Right atrium auricular region (tissue), 2 donors: ENCODE data around the gene DDX56. TPM values are rescaled to one million over a fixed set of nuclear protein-coding genes. Genes with fewer than 3 reads are reported as not detected.

Source experiments
- DNase-seq: peaks from one replicate; pipeline ENCODE4 v3.0.0-alpha.2; 2019; ENCODE audit warnings: low spot score
- H3K27ac ChIP-seq, 2 donors: fragments of 200-600 bp; sonication (generic); 1 replicate in 1 of 2; 2 replicates in 1 of 2; pipeline ENCODE4 v1.5.1; 2016 to 2019
- H3K27me3 ChIP-seq, 2 donors: fragments of 200-600 bp; sonication (generic); one replicate each; pipeline versions ENCODE4 v1.5.1 to v1.6.0; 2017 to 2019
- H3K36me3 ChIP-seq: fragments of 200-600 bp; sonication (generic); one replicate; pipeline ENCODE4 v1.5.1; 2016
- H3K4me1 ChIP-seq, 2 donors: fragments of 200-600 bp; sonication (generic); one replicate each; pipeline versions ENCODE4 v1.5.1 to v1.6.0; 2017 to 2019
- H3K4me3 ChIP-seq, 2 donors: fragments of 200-600 bp; sonication (generic); 1 replicate in 1 of 2; 2 replicates in 1 of 2; pipeline ENCODE4 v1.5.1; 2017 to 2019; ENCODE audit warnings: mild to moderate bottlenecking in 1 of 2, moderate library complexity in 1 of 2
- H3K9me3 ChIP-seq, 2 donors: fragments of 200-600 bp; sonication (generic); one replicate each; pipeline ENCODE4 v1.5.1; 2019
- CTCF ChIP-seq, 2 donors: fragments of 200-600 bp; sonication (generic); IDR thresholded peaks; one replicate each; pipeline ENCODE4 v1.5.1; 2019; ENCODE audit warnings: antibody characterized with exemption in 2 of 2
- total RNA-seq, 2 donors: library from RNA; depleted of rRNA; stranded (reverse); fragments of >200 nt; gene quantifications; one replicate each; pipeline ENCODE4 v1.1.0, GENCODE V29; 2016

Gene DDX56
- total RNA-seq, 2 donors from 2014 or later, result 24.4 to 28.1 TPM

GRCh38 chr7:44536090-44536489 is 37.6 kb downstream of the DDX56 start:
- no peak overlapping the region for H3K4me3 ChIP-seq
- H3K4me1 ChIP-seq, result no peaks in the 10 kb centered on the region
- DNase-seq, result no peak
- H3K27me3 ChIP-seq, result no peaks in the 10 kb centered on the region
- H3K27ac ChIP-seq, result no peak overlapping the region
- H3K36me3 ChIP-seq, result no peaks in the 10 kb centered on the region
- no peaks in the 10 kb centered on the region for H3K9me3 ChIP-seq
- no peak for TF ChIP-seq CTCF (IDR thresholded peaks at IDR 0.05)

DNA sequence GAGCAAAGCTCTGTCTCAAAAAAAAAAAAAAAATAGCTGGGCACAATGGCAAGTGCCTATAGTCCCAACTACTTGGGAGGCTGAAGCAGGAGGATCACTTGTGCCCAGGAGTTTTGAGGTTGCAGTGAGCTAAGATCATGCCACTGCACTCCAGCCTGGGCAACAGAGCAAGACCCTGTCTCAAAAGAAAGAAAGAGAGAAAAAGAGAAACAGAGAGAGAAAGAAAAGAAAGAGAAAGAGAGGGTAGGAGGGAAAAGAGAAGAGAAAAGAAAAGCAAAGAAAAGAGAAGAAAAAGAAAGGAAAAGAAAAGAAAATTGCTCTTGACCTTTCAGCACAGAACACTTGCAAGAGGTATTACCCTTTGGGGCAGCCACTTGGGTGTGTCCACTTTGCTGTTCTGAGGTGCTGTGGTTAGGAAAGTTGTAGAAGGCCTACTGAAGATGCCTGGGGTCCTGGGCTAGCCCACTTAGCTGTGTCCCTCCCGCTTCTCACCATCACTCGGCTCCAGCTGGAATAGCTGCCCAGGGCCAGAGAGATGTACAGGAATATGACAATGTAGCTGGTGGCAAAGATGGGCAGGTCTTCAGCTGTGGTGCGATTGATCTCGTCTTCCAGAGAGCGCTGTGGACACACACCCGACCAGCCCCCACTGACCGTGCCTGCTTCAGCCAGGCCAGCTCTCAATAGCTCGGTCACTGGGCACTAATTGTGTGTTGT is 38.2 kb downstream of the DDX56 start:
- no peaks in the 10 kb centered on the region for H3K9me3 ChIP-seq
- H3K4me1 ChIP-seq, result no peaks in the 10 kb centered on the region
- H3K36me3 ChIP-seq, result no peaks in the 10 kb centered on the region
- no peak overlapping the region for H3K27ac ChIP-seq
- TF ChIP-seq CTCF (IDR thresholded peaks at IDR 0.05), result no peak
- no peak for DNase-seq
- no peaks in the 10 kb centered on the region for H3K27me3 ChIP-seq
- H3K4me3 ChIP-seq, result no peak overlapping the region

DNA sequence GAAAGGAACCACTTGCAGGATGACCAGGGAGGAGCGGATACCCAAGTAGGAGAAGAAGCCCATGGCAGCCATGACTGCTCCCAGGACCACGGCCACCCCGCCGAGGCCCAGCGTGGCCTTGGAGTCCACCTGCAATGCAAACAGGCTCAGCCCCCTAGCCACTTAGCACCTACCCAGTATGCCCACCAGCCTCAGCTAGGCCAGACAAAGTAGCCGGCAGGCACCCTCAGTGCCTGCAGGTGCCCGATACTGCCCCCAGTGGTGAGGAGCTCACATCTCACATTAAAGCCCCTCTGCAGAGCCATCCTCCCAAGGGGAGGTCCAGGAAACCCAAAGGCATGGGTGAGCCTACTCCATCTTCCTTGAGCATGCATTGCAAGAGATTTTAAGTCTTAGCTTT is 39.2 kb downstream of the DDX56 start:
- no peak overlapping the region for H3K4me3 ChIP-seq
- no peak for DNase-seq
- peak in 1 of 2 donors; percentile 63 for TF ChIP-seq CTCF (IDR thresholded peaks at IDR 0.05)
- no peaks in the 10 kb centered on the region for H3K9me3 ChIP-seq
- no peaks in the 10 kb centered on the region for H3K27me3 ChIP-seq
- H3K36me3 ChIP-seq, result no peaks in the 10 kb centered on the region
- H3K27ac ChIP-seq, result no peak overlapping the region
- H3K4me1 ChIP-seq, result no peaks in the 10 kb centered on the region

DNA sequence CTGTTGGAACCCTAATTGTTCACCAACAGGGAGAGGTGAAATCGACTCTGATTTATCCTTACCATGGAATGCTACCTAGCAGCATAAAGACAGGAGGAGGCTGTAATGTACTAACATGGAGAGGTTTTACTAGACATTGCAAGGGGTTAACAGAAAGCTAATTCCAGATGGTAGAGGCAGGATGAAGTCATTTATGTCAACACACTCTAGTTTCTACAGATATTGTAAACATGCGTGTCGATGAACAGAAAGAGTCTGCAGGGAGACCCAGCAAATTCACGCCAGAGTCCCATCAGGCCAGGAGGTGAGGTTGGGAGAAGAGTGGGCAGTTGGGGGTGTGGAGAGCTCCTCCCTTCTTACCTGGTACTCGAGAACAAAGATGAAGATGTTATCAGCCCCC is 39.6 kb downstream of the DDX56 start:
- Histone ChIP-seq H3K27ac (no peak overlapping the region), H3K9me3 (no peaks in the 10 kb centered on the region), H3K4me3 (no peak overlapping the region), H3K27me3 (no peaks in the 10 kb centered on the region), H3K4me1 (no peaks in the 10 kb centered on the region), H3K36me3 (no peaks in the 10 kb centered on the region)
- DNase-seq, result no peak
- no peak for TF ChIP-seq CTCF (IDR thresholded peaks at IDR 0.05)

DNA sequence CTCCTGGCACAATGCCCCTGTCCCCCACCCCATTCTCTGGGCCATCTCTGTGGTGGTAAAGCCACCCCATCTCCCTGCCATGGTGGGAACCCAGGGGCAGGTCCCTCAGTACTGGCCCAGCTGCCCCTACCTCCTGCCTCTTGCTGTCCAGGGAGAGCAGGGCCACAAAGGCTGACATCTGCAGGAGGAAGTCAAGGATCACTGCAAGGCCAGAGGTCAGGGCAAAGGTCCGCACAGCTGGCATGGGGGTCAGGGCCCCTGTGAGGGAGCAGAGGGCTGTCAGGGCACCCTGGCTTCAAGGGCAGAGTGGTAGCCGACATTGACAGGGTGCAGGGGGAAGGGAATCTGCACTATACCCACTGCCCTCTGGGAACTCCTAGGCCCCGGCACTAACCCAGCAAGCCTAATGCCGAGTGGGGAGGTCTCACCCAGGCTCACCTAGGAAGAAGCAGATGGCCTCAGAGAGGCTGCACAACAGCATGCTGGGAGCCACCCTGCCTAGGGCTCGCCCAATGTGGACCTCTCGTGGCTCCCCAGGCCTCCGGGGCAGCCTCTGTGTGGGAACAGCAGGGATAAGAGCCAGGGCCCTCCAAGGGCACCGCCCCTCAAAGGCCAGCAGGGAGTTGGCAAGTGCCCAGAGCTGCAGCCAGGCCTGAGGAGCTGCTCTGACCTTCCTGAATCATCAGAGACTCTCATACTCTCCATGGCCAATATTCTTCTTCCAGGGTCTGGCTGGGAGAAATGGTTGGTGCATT is 40.2 kb downstream of the DDX56 start:
- no peak overlapping the region for H3K4me3 ChIP-seq
- DNase-seq, result no peak
- H3K4me1 ChIP-seq, result no peaks in the 10 kb centered on the region
- no peak overlapping the region for H3K27ac ChIP-seq
- no peaks in the 10 kb centered on the region for H3K27me3 ChIP-seq
- H3K9me3 ChIP-seq, result no peaks in the 10 kb centered on the region
- no peak for TF ChIP-seq CTCF (IDR thresholded peaks at IDR 0.05)
- no peaks in the 10 kb centered on the region for H3K36me3 ChIP-seq
